SJSA1 (cell line): ENCODE results near the gene DEK. TPM values are rescaled to one million over a fixed set of nuclear protein-coding genes. Genes with fewer than 3 reads are reported as not detected.
"Not testable (repeated sequence)": the region's sequence is repeated elsewhere in the genome, so short reads cannot be mapped to it uniquely, and the experiment has no call there.

ENCODE experiments used
- DNase-seq, 2 experiments: peaks; one replicate each; pipeline ENCODE4 v3.0.0-alpha.2; 2015 to 2020; ENCODE audit warnings: low spot score in 2 of 2, low read depth in 1 of 2
- H3K27ac ChIP-seq: fragments of 250-450 bp; sonication (Bioruptor Pico); 2 replicates; pipeline ENCODE4 v1.5.1; 2020; ENCODE audit warnings: mild to moderate bottlenecking, moderate library complexity
- H3K27me3 ChIP-seq: fragments of 250-450 bp; sonication (Bioruptor Pico); replicated peaks from 2 replicates; pipeline ENCODE4 v1.5.1; 2020; ENCODE audit warnings: mild to moderate bottlenecking, moderate library complexity
- H3K36me3 ChIP-seq: fragments of 250-450 bp; sonication (Bioruptor Pico); 2 replicates; pipeline ENCODE4 v1.5.1; 2020; ENCODE audit warnings: mild to moderate bottlenecking
- H3K4me1 ChIP-seq: fragments of 250-450 bp; sonication (Bioruptor Pico); replicated peaks from 2 replicates; pipeline ENCODE4 v1.6.1; 2021; ENCODE audit warnings: mild to moderate bottlenecking
- H3K4me3 ChIP-seq: fragments of 250-450 bp; sonication (Bioruptor Pico); 2 replicates; pipeline ENCODE4 v1.5.1; 2020; ENCODE audit warnings: mild to moderate bottlenecking
- H3K9me3 ChIP-seq: fragments of 250-450 bp; sonication (Bioruptor Pico); replicated peaks from 2 replicates; pipeline ENCODE4 v1.5.1; 2020; ENCODE audit warnings: mild to moderate bottlenecking
- total RNA-seq: library from RNA; depleted of rRNA; stranded (reverse); fragments of >200 nt; shearing (Covaris generic); gene quantifications from 2 replicates; pipeline ENCODE4 v1.2.3, GENCODE V29; 2014

Gene DEK
- total RNA-seq, 1 experiment from 2014 or later: 354 TPM

DNA sequence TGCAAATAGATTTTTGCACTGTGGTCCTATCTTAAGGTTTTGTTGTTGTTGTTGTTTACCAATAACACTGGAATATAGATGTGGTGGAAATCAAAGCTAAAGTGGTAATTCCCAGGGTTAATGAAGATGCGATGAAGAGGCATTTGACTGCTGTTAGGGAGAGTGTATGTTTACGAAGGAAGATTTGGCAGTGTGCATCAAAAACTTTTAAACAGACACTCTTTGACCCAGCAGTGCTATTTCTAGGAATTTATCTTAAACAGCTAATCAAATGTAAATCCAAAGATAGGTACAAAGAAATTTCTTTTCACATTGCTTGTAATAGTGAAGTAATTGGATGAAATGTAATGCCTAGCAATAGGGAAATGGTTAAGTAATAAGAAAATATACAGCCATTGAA is 75.1 kb downstream of the DEK start:
- no peaks in the 10 kb centered on the region for H3K9me3 ChIP-seq
- no peaks in the 10 kb centered on the region for H3K36me3 ChIP-seq
- H3K4me3 ChIP-seq: no peak overlapping the region
- no peak overlapping the region for H3K27ac ChIP-seq
- DNase-seq: no peak
- no peaks in the 10 kb centered on the region for H3K4me1 ChIP-seq
- H3K27me3 ChIP-seq: no peaks in the 10 kb centered on the region

DNA sequence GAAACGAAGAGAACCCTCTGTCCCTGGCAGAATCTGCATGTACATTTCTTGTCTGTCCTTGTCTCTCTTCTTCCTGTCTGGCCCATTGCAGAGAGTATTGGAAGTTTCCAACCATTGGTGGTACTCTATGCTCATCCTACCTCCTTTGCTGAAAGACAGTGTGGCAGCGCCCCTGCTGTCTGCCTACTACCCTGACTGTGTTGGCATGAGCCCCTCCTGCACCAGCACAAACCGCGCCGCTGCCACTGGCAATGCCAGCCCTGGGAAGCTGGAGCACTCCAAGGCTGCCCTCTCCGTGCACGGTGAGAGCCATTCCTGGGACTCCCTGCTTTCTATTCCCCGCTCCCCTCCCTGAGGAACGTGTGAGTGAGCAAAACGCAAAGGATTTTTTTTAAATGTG is 76.6 kb downstream of the DEK start:
- Histone ChIP-seq H3K4me1 (no peaks in the 10 kb centered on the region), H3K9me3 (no peaks in the 10 kb centered on the region), H3K36me3 (no peaks in the 10 kb centered on the region), H3K4me3 (no peak overlapping the region), H3K27me3 (no peaks in the 10 kb centered on the region), H3K27ac (no peak overlapping the region)
- no peak for DNase-seq

DNA sequence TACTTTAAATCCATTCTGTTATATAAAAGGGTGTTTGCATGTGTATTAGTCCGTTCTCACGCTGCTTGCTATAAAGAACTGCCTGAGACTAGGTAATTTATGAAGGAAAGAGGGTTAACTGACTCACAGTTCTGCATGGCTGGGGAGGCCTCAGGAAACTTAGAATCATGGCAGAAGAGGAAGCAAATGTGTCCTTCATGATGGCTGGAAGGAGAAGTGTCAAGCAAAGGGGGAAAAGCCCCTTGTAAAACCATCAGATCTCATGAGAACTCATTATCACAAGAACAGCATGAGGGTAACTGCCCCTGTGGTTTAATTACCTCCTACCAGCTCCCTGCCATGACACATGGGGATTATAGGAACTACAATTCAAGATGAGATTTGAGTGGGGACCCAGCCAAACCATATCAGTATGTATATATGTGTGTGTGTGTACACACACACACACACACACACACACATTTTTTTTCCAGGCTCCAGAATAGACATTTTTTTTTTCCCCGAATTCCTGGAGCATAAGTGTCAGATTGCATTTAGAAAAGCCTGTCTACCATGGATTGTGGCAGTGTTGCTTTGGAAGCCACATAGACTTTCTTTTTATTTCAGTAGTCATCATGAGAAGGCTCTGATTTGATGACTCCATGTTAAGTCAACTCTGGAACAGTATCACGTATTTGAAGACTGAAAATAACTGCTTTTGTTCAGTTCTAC is 77.6 kb downstream of the DEK start:
- Histone ChIP-seq H3K27ac (no peak overlapping the region), H3K27me3 (no peaks in the 10 kb centered on the region), H3K4me3 (no peak overlapping the region), H3K36me3 (no peaks in the 10 kb centered on the region), H3K9me3 (no peaks in the 10 kb centered on the region), H3K4me1 (no peaks in the 10 kb centered on the region)
- DNase-seq: no peak

DNA sequence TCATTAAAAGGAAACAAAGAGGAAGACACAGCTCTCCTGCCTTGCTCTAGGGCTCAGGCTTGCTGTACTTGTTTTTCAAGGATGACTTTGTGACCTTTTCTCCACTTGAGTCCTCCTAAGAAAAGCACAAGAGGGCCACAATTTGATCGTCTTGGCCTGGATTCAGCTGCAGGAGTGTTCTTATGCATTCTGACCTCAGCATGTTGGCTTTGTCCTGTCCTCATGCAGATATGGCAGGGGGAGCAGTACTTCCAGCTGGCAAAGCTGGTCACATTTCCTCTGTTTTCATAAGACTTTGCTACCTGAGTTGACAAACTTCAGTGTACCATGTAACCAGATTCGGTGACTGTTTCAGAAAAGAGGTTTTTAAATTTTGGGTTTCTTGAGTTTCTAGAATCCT is 78.3 kb downstream of the DEK start:
- no peaks in the 10 kb centered on the region for H3K36me3 ChIP-seq
- H3K4me1 ChIP-seq: no peaks in the 10 kb centered on the region
- no peaks in the 10 kb centered on the region for H3K27me3 ChIP-seq
- H3K4me3 ChIP-seq: no peak overlapping the region
- DNase-seq: no peak
- no peak overlapping the region for H3K27ac ChIP-seq
- H3K9me3 ChIP-seq: no peaks in the 10 kb centered on the region

DNA sequence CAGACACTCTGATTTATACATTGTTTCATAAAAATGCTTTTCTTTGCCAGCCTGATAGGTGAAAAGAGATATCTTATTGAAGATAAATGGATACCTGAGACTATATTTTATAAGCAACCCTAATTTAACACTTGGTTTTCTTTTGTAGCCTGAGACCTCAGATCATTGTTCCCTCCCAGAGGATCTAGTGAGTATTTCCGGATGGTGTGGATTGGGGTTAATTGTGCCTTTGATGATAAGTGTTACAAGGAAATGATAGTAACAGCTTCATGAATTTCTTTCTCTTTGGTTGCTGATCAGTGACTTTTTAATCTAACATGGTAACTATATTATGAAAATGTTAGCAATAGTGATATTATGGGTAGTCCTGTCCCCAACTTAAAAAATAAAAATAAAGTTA is 78.7 kb downstream of the DEK start:
- Histone ChIP-seq H3K4me3 (no peak overlapping the region), H3K4me1 (no peaks in the 10 kb centered on the region), H3K27ac (no peak overlapping the region), H3K9me3 (no peaks in the 10 kb centered on the region), H3K36me3 (no peaks in the 10 kb centered on the region), H3K27me3 (no peaks in the 10 kb centered on the region)
- no peak for DNase-seq

DNA sequence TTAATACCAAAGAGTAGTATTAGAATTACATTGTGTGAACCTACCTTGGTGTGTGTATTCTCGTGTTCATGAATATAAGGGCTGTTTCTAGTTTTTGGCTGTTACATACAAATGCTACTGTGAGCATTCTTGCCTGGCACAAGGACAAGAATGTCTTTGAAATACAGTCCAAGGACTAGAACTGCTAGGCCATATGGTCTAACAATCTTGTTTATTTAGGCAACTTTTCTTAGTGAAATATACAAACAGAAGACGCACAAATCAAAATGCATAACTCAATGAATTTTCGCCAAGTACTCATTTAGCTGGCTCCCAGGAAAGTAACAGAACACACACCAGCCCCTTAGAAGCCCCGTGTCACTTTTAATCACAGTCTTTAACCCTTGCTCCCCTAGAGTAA is 80.6 kb downstream of the DEK start:
- H3K9me3 ChIP-seq: no peaks in the 10 kb centered on the region
- no peak overlapping the region for H3K4me3 ChIP-seq
- no peak for DNase-seq

DNA sequence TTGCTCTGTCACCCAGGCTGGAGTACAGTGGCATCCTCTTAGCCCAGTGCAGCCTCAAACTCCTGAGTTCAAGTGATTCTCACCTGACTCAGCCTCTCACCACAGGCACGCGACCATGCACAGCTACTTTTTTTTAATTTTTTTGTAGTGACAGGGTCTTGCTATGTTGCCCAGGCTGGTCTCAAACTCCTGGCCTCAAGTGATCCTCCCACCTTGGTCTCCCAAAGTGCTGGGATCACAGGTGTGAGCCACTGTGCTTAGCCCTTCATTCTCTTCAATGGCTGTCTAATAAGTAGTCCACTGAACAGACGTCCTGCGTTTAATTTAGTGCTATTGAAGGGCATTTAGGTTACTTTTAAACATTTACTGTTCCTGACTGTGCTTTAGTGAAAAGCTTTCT is 81.8 kb downstream of the DEK start:
- Histone ChIP-seq H3K4me3 (no peak overlapping the region), H3K36me3 (no peaks in the 10 kb centered on the region), H3K27ac (no peak overlapping the region), H3K27me3 (no peaks in the 10 kb centered on the region), H3K4me1 (no peaks in the 10 kb centered on the region), H3K9me3 (no peaks in the 10 kb centered on the region)
- DNase-seq: no peak

More for the DNA sequence above, 80.6 kb downstream of the DEK start:
- H3K27ac ChIP-seq: no peak overlapping the region
- no peaks in the 10 kb centered on the region for H3K36me3 ChIP-seq
- no peaks in the 10 kb centered on the region for H3K4me1 ChIP-seq
- H3K27me3 ChIP-seq: no peaks in the 10 kb centered on the region

DNA sequence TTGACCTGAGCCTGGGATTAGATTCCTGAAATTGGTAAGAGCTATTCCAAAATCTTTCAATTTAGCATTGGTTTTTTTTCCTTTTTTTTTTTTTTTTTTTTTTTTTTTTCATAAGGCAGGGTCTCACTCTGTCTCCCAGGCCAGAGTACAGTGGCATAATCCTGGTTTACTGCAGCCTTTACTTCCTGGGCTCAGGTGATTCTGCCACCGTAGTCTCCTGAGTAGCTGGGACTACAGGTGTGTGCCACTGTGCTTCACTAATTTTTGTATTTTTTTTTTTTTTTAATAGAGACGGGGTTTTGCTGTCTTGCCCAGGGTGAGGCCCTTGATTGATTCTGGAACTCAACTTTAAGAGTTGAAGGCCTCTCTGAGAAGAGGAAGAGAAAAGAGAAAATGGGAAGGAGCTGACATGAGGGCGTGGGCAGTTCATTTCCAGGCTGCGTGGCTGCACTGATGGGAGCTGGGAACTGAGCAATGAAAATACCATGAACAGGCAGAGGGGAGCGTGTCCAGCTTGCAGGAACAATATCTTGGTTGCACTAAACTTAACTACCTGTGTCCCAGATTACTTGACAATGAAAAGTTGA is 84.5 kb downstream of the DEK start:
- Histone ChIP-seq H3K4me1 (no peaks in the 10 kb centered on the region), H3K4me3 (no peak overlapping the region), H3K27ac (no peak overlapping the region), H3K9me3 (no peaks in the 10 kb centered on the region), H3K27me3 (no peaks in the 10 kb centered on the region), H3K36me3 (0 out of 2 replicates have a peak, but pooled peaks cover under 1% of the 10 kb centered on the region)
- DNase-seq: no peak

DNA sequence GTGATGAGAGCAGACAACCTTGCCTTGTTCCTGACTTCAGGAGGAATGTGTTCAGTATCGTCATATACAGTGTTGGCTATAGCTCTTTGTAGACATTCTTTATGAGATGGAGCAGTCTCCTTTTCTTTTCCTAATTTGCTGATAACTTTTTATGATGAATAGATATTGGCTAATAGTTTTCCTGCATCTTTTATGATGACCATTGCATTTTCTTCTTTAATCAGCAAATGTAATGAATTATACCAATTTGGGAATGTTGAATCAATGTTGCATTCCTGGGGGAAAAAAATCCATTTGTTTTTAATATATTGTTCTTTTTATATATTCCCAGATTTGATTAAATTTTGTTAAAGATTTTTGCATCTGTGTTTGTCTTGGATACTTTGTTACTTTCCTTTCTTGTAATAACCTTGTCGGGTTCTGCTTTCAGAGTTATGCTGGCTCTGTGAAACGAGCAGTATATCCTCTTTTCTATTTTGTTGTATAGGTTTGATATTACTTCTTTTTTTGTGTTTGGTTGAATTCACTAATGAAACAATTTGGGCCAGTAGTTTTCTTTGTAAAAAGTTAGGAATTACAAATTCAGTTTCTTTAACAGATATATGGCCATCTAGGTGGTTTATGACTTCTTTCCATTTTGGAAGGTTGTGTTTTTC is 85.2 kb downstream of the DEK start:
- no peaks in the 10 kb centered on the region for H3K4me1 ChIP-seq
- no peak overlapping the region for H3K27ac ChIP-seq
- peaks cover 6% of the 10 kb centered on the region; the same call in 1 of the 2 replicates for H3K36me3 ChIP-seq
- no peak for DNase-seq
- H3K9me3 ChIP-seq: no peaks in the 10 kb centered on the region
- H3K27me3 ChIP-seq: no peaks in the 10 kb centered on the region
- no peak overlapping the region for H3K4me3 ChIP-seq

DNA sequence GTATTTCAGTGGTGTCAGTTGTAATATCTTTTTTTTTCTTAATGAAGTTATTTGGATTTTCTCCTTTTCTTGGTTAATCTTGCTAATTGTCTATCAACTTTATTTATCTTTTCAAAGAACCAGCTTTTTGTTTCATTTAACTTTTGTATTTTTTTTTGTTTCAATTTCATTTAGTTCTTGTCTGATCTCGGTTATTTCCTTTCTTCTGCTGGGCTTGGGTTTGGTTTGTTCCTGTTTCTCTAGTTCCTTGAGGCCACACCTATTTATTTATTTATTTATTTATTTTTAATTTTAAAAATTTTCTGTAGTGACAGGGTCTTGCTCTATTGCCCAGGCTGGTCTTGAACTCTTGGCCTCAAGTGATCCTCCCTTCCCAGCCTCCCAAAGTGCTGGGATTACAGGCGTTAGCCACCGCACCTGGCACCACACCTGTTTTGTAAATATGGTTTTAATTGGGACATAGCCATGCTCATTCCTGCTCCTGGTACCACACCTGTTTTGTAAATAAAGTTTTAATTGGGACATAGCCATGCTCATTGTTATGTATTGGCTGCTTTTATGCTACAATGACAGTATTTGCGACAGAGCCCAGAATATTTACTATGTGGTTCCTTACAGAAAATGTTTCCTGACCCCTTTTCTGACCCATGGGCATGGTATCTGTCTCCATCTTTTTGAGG is 86.9 kb downstream of the DEK start:
- H3K4me1 ChIP-seq: no peaks in the 10 kb centered on the region
- H3K27me3 ChIP-seq: no peaks in the 10 kb centered on the region
- H3K36me3 ChIP-seq: peaks cover 9% of the 10 kb centered on the region; the same call in 1 of the 2 replicates
- DNase-seq: no peak
- no peak overlapping the region for H3K4me3 ChIP-seq
- H3K9me3 ChIP-seq: no peaks in the 10 kb centered on the region
- no peak overlapping the region for H3K27ac ChIP-seq

DNA sequence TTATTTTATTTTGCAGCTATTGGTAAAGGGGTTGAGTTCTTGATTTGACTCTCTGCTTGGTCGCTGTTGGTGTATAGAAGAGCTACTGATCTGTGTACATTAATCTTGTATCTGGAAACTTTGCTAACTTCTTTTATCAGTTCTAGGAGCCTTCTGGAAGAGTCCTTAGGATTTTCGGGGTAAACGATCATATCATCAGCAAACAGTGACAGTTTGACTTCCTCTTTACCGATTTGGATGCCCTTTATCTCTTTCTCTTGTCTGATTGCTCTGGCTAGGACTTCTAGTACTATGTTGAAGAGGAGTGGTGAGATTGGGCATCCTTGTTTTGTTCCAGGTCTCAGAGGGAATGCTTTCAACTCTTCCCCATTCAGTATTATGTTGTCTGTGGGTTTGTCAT is 88.1 kb downstream of the DEK start:
- not testable (repeated sequence) for H3K4me1 ChIP-seq, H3K9me3 ChIP-seq, H3K27me3 ChIP-seq, H3K4me3 ChIP-seq, H3K36me3 ChIP-seq, DNase-seq, H3K27ac ChIP-seq
